ENCODE measurements around the gene CTAGE8.
"Not testable (repeated sequence)": the region's sequence is repeated elsewhere in the genome, so short reads cannot be mapped to it uniquely, and the experiment has no call there.

CTAGE8 gene

GRCh38 chr7:144256112-144256511 lies 13.0 kb downstream of the CTAGE8 start:
- no peak for DNase-seq (ENCODE audit: low spot score)

- no peak for DNase-seq (ENCODE audit: low spot score)
These were observed 13.6 kb downstream of the CTAGE8 start for GRCh38 chr7:144255471-144255897.

- not testable (repeated sequence) for DNase-seq (ENCODE audit: low spot score)
These were observed 16.8 kb downstream of the CTAGE8 start for GRCh38 chr7:144252307-144252706.

GRCh38 chr7:144247674-144248330 lies 21.3 kb downstream of the CTAGE8 start:
- not testable (repeated sequence) for DNase-seq (ENCODE audit: low spot score)

- not testable (repeated sequence) for DNase-seq (ENCODE audit: low spot score)
These were observed 22.1 kb downstream of the CTAGE8 start for GRCh38 chr7:144246967-144247366.

- not testable (repeated sequence) for DNase-seq (ENCODE audit: low spot score)
These were observed 23.7 kb downstream of the CTAGE8 start for GRCh38 chr7:144245372-144245771.

GRCh38 chr7:144239365-144239764 lies 29.7 kb downstream of the CTAGE8 start, which contains the start of gene OR2A42:
Gene OR2A42 (minus strand): TSS chr7:144239605. CDS start chr7:144232843, 6,762 bp downstream.
- not testable (repeated sequence) for DNase-seq (ENCODE audit: low spot score)

- DNase-seq (ENCODE audit: low spot score), result not testable (repeated sequence)
These were observed 30.5 kb downstream of the CTAGE8 start for GRCh38 chr7:144238530-144239082.

- not testable (repeated sequence) for DNase-seq (ENCODE audit: low spot score)
These were observed 36.0 kb downstream of the CTAGE8 start for GRCh38 chr7:144233039-144233438.

- not testable (repeated sequence) for DNase-seq (ENCODE audit: low spot score)
These were observed 38.1 kb downstream of the CTAGE8 start for GRCh38 chr7:144231027-144231426.

GRCh38 chr7:144228810-144229209 lies 40.3 kb downstream of the CTAGE8 start:
- DNase-seq (ENCODE audit: low spot score), result not testable (repeated sequence)

- DNase-seq (ENCODE audit: low spot score), result not testable (repeated sequence)
These were observed 42.2 kb downstream of the CTAGE8 start for GRCh38 chr7:144226866-144227265.

GRCh38 chr7:144223675-144224074 lies 45.4 kb downstream of the CTAGE8 start:
- not testable (repeated sequence) for DNase-seq (ENCODE audit: low spot score)

- not testable (repeated sequence) for DNase-seq (ENCODE audit: low spot score)
These were observed 48.6 kb downstream of the CTAGE8 start for GRCh38 chr7:144220531-144220930.

GRCh38 chr7:144219149-144219548 lies 49.9 kb downstream of the CTAGE8 start:
- not testable (repeated sequence) for DNase-seq (ENCODE audit: low spot score)

GRCh38 chr7:144218581-144218980 lies 50.5 kb downstream of the CTAGE8 start:
- not testable (repeated sequence) for DNase-seq (ENCODE audit: low spot score)

GRCh38 chr7:144217200-144217599 lies 51.9 kb downstream of the CTAGE8 start:
- DNase-seq (ENCODE audit: low spot score), result not testable (repeated sequence)
